ENCODE measurements around the gene CATSPER1. TPM values are rescaled to one million over a fixed set of nuclear protein-coding genes. Genes with fewer than 3 reads are reported as not detected.
A peak's percentile ranks its signal among the peaks of the same experiment; 100 is the strongest.

Gene CATSPER1
- total RNA-seq, 1 experiment from 2014 or later: 1.1 TPM

GRCh38 chr11:66047541-66048365, 21.5 kb upstream of the CATSPER1 start:
- Histone ChIP-seq H3K9me2 (replicated peaks; ENCODE audit: low read length) (no peaks in the 10 kb centered on the region), H3K4me3 (ENCODE audit: low read length) (no peak overlapping the region), H3K27me3 (ENCODE audit: low read length) (no peaks in the 10 kb centered on the region), H3K9me3 (ENCODE audit: low read length) (no peaks in the 10 kb centered on the region), H3K36me3 (ENCODE audit: low read depth, low read length) (no peaks in the 10 kb centered on the region), H3K27ac (ENCODE audit: low read length) (no peak overlapping the region), H3K79me2 (ENCODE audit: low read length) (peaks cover 6% of the 10 kb centered on the region), H2AFZ (ENCODE audit: low read length) (no peak overlapping the region), H3F3A (ENCODE audit: low read length, unreplicated experiment) (no peaks in the 10 kb centered on the region), H3K4me2 (ENCODE audit: low read length) (no peak overlapping the region), H3K4me1 (ENCODE audit: insufficient read depth, low read length) (peaks cover 10% of the 10 kb centered on the region), H4K20me1 (ENCODE audit: low read length) (no peaks in the 10 kb centered on the region), H3K9ac (ENCODE audit: low read length) (no peak overlapping the region)
- TF ChIP-seq CTCF (conservative IDR thresholded peaks at IDR 0.05; ENCODE audit: low read depth, low read length) (no peak), EZH2phosphoT487 (IDR thresholded peaks at IDR 0.05; ENCODE audit: borderline replicate concordance, low read length) (no peak), EZH2 (IDR thresholded peaks at IDR 0.05; ENCODE audit: low read length, unreplicated experiment) (no peak)
- no TSS peak for BruUV-seq (replicated peaks)
- intact Hi-C loops (cut with micrococcal nuclease): no loop called here
- POLR2A ChIA-PET (ENCODE audit: unreplicated experiment): no interaction called here
- CTCF ChIA-PET: no interaction called here
- DNase-seq (no peak), ATAC-seq (no peak)

GRCh38 chr11:66046901-66047300, 20.6 kb upstream of the CATSPER1 start:
- Histone ChIP-seq H3K4me1 (ENCODE audit: insufficient read depth, low read length) (peaks cover 10% of the 10 kb centered on the region), H2AFZ (ENCODE audit: low read length) (no peak overlapping the region), H3K4me2 (ENCODE audit: low read length) (no peak overlapping the region), H3K9ac (ENCODE audit: low read length) (no peak overlapping the region), H4K20me1 (ENCODE audit: low read length) (no peaks in the 10 kb centered on the region), H3K9me2 (replicated peaks; ENCODE audit: low read length) (no peaks in the 10 kb centered on the region), H3K4me3 (ENCODE audit: low read length) (no peak overlapping the region), H3K79me2 (ENCODE audit: low read length) (no peaks in the 10 kb centered on the region), H3K27me3 (ENCODE audit: low read length) (no peaks in the 10 kb centered on the region), H3K27ac (ENCODE audit: low read length) (no peak overlapping the region), H3K36me3 (ENCODE audit: low read depth, low read length) (no peaks in the 10 kb centered on the region), H3F3A (ENCODE audit: low read length, unreplicated experiment) (no peaks in the 10 kb centered on the region), H3K9me3 (ENCODE audit: low read length) (no peaks in the 10 kb centered on the region)
- CTCF ChIA-PET: no interaction called here
- TF ChIP-seq CTCF (conservative IDR thresholded peaks at IDR 0.05; ENCODE audit: low read depth, low read length) (no peak), EZH2phosphoT487 (IDR thresholded peaks at IDR 0.05; ENCODE audit: borderline replicate concordance, low read length) (no peak), EZH2 (IDR thresholded peaks at IDR 0.05; ENCODE audit: low read length, unreplicated experiment) (no peak)
- DNase-seq (no peak), ATAC-seq (no peak)
- no TSS peak for BruUV-seq (replicated peaks)
- intact Hi-C loops (cut with micrococcal nuclease): no loop called here
- POLR2A ChIA-PET (ENCODE audit: unreplicated experiment): no interaction called here

- ChIA-PET CTCF (interaction anchor here (0.5 to 1.5 kb wide), 10 partner anchors 10 to 222 kb away, joined by 3 to 8 read pairs (median 4); no protein-coding TSS in a partner anchor), POLR2A (ENCODE audit: unreplicated experiment) (interaction anchor here (0.6 to 0.7 kb wide), 2 partner anchors 145 to 155 kb away, joined by 3 to 4 read pairs; no protein-coding TSS in a partner anchor)
- Histone ChIP-seq H3K4me2 (ENCODE audit: low read length) (peak overlapping the region; percentile 41), H3K27ac (ENCODE audit: low read length) (no peak overlapping the region), H3K27me3 (ENCODE audit: low read length) (no peaks in the 10 kb centered on the region), H4K20me1 (ENCODE audit: low read length) (no peaks in the 10 kb centered on the region), H2AFZ (ENCODE audit: low read length) (peak overlapping the region; percentile 10; the same call in 1 of the 2 replicates), H3K9me3 (ENCODE audit: low read length) (no peaks in the 10 kb centered on the region), H3K79me2 (ENCODE audit: low read length) (no peaks in the 10 kb centered on the region), H3F3A (ENCODE audit: low read length, unreplicated experiment) (no peaks in the 10 kb centered on the region), H3K9ac (ENCODE audit: low read length) (no peak overlapping the region), H3K36me3 (ENCODE audit: low read depth, low read length) (no peaks in the 10 kb centered on the region), H3K9me2 (replicated peaks; ENCODE audit: low read length) (no peaks in the 10 kb centered on the region), H3K4me3 (ENCODE audit: low read length) (0 out of 2 replicates have a peak overlapping the region, but pooled peaks have one; percentile 15), H3K4me1 (ENCODE audit: insufficient read depth, low read length) (no peaks in the 10 kb centered on the region)
- peak; percentile 98 for ATAC-seq
- intact Hi-C loops (cut with micrococcal nuclease): loop anchor here (1.0 to 2.0 kb wide), 2 partner anchors 42 to 56 kb away; partner anchors contain the start of genes BANF1 and EIF1AD
- TF ChIP-seq EZH2 (IDR thresholded peaks at IDR 0.05; ENCODE audit: low read length, unreplicated experiment): no peak
- TF ChIP-seq CTCF (conservative IDR thresholded peaks at IDR 0.05; ENCODE audit: low read depth, low read length): peak; percentile 99
- BruUV-seq (replicated peaks): no TSS peak
- DNase-seq: peak; percentile 90
These were observed 18.9 kb upstream of the CATSPER1 start for GRCh38 chr11:66045177-66045639.
